ENCODE data around the gene GRIK3. TPM values are rescaled to one million over a fixed set of nuclear protein-coding genes. Genes with fewer than 3 reads are reported as not detected.

GRIK3 gene
- total RNA-seq, 1 donor from 2014 or later = not detected

- no peak for DNase-seq (ENCODE audit: low read depth)
These were observed 244.1 kb downstream of the GRIK3 start for GRCh38 chr1:36790191-36790590.

- DNase-seq (ENCODE audit: low read depth) = no peak
These were observed 244.8 kb downstream of the GRIK3 start for GRCh38 chr1:36789535-36789934.

- DNase-seq (ENCODE audit: low read depth) = no peak
These were observed 246.9 kb downstream of the GRIK3 start for GRCh38 chr1:36787312-36787913.

DNA sequence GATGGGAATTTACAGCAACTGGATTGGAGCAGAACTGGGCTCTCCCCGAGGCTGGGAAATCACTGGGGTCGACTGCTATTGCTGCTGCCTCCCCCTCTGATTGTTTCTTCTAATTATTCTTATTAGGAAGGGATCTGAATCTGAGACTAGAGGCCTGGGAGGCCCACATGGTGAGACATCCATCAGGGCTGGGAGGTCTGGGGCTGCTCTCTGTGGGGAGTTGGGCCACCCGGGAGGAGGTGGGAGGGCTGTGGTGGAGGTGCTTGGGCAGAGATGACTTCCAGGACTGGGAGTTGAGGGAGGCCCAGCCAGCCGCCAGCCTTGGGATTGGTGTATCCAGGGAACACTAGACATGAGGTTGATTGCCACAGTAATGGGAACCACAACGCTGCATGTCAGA lies 247.9 kb downstream of the GRIK3 start:
- no peak for DNase-seq (ENCODE audit: low read depth)

- no peak for DNase-seq (ENCODE audit: low read depth)
These were observed 250.0 kb downstream of the GRIK3 start for GRCh38 chr1:36784147-36784859.

DNA sequence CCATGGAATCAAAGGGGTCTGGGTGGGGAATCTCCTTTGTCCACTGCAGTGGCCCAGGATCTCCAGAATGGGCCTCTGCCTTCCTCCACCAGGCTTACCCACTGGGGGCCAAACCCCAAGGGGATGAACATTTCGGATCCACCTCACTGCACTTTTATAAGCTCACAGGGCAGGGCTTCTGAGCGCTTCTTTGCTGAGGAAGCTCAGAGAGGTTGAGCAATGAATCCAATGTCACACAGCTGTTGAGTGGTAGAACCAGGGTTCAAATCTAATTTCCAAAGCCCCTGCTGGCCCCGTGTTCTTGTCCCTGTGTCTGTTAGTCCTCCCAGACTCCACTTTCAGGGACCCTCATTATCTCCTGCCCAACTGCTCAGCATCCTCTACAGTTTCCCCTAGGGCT lies 250.8 kb downstream of the GRIK3 start:
- DNase-seq (ENCODE audit: low read depth) = no peak

GRCh38 chr1:36782785-36783184 lies 251.5 kb downstream of the GRIK3 start:
- no peak for DNase-seq (ENCODE audit: low read depth)

DNA sequence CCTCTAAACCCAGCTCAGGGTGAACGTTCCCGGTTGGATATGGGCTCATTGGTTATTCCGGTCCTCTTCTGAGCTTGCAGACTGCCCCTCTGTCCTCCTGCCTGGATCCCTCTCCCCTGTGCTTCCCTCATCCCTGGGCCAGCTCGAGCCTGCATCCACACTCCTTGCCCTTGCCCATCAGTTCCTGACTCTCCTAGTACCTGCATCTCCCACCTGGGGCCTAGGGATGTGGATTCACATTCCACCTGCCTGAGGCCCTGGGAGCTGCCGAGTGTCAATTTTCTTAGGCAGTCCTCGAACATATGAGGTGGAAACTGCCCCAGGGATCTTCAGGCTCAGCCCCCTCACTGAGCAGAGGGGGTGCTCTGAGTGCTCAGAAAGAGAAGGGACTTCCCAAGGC lies 252.2 kb downstream of the GRIK3 start:
- no peak for DNase-seq (ENCODE audit: low read depth)

GRCh38 chr1:36781098-36781497 lies 253.2 kb downstream of the GRIK3 start:
- no peak for DNase-seq (ENCODE audit: low read depth)

DNA sequence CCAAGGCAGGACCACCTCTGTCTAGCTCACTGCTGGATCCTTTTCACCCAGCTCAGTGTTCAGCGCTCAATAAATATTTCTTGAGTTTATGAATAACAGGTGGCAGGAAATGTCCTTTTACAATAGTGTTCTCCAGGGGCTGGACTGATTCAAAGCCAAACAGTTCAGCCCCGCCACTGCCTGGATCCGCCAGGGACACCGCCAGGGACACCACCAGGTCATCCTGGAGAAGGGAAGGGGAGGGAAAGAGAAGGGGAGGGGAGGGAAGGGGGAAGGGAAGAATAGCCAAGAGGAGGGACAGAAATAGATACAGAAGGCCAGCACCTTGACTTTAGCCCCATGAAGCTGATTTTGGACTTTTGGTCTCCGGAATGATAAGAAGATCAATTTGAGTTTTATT lies 255.6 kb downstream of the GRIK3 start:
- no peak for DNase-seq (ENCODE audit: low read depth)

GRCh38 chr1:36776948-36777831 lies 257.1 kb downstream of the GRIK3 start:
- no peak for DNase-seq (ENCODE audit: low read depth)

- DNase-seq (ENCODE audit: low read depth) = no peak
These were observed 258.1 kb downstream of the GRIK3 start for GRCh38 chr1:36776256-36776655.

DNA sequence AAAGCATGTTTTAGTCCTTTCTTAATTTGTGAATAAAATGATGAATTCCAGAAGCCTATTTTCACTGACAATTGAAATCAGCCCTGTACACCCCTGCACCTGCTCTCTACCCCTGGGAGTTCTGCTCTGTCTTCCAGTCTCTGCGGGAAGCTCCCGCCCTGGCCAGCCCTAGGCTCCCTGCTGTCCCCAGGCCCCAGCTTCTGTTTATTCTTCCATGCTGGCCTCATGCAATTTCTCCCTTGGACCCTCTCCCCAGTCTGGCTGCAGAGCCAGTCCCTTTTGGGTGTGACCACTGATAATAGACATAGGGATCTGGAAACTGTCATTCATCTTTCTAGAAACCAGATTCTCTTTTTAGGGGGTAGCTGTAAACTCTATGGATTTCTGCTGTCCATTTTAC lies 258.6 kb downstream of the GRIK3 start:
- DNase-seq (ENCODE audit: low read depth) = no peak

- DNase-seq (ENCODE audit: low read depth) = no peak
These were observed 260.3 kb downstream of the GRIK3 start for GRCh38 chr1:36773827-36774541.

DNA sequence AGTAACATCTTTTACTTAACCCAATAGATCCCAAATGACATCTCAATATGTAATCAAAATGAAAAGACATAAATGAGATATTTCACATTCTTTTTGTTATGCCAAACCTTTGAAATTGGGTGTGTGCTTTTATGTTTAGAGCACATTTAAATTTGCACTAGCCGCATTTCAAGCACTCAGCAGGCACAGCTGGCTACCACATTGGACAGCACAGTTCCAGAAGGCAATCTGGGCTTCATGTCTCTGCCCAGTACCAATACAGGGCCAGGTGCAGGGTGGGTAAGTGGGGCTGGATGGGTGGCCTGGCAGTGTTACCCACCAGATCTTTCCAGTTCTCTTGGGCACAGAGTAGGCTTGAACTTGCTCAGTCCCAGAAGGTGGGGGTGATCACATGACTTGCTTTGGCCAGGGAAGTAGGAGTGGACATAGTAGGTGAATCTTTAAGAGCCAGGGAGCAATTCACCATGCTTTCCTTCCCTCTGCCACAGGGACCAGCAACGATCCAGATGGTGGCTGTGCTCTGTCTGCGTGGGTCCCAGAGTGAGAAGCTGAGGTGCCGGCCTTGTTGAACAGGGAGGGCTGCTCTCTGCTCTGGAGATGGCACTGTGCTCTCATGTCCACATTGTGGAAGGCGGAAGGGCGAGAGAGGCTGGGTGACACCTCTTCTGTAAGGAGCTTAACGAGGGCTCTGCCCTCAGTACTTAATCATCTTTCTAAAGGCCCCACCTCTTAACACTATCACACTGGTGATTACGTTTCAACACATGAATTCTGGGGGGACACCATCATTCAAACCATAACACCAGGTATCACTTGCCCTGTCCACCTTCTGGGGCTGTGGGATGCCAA lies 261.4 kb downstream of the GRIK3 start:
- no peak for DNase-seq (ENCODE audit: low read depth)

DNA sequence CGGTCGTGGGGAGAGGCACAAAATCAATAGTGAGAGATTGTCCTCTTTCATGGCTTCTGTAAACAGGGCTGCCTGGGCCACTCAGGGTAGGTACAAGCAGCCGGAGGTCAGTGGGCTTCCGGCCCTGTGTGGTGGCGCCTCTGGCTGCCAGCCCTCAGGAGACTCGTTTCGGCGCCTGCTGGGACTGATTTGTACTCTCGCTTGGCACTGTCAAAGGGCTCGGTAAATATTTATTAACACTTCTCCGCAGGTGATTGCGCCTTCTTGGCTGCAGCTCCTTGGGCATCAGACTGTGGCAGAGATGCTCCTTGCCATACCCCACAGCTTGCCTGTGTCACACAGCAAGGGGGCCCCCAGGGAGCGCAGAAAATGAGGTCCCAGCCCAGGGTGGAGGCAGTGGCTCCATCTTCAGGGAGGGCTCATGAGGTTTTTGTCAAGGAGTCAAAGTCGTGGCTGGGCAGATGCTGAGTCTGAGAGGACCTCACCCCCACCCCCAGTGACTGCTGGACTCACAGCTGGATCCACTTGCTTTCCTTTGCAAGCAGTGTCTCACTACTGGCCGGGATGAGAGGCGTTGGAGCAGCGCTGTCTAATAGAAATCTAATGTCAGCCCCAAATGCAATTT lies 262.5 kb downstream of the GRIK3 start:
- DNase-seq (ENCODE audit: low read depth) = no peak

DNA sequence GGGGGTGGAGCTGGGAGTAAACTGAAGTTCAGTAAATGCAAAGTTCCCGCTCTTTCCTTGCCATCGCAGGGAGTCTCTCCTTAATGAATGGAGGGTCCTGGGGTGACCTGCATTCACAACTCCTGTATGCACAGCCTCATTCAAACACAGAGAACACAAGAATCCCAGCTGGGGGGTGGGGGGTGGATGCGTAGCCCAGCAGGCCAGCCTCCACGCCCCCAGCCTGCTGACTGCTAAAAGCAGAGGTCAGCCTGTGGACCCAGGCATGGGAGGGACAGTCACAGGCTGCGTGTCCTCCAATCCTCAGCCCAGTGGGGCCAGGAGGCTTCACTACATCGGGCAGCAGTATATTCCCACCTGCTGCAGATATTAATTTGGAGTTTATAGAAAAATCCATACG lies 263.1 kb downstream of the GRIK3 start:
- no peak for DNase-seq (ENCODE audit: low read depth)

GRCh38 chr1:36769886-36770830 lies 264.2 kb downstream of the GRIK3 start:
- no peak for DNase-seq (ENCODE audit: low read depth)

DNA sequence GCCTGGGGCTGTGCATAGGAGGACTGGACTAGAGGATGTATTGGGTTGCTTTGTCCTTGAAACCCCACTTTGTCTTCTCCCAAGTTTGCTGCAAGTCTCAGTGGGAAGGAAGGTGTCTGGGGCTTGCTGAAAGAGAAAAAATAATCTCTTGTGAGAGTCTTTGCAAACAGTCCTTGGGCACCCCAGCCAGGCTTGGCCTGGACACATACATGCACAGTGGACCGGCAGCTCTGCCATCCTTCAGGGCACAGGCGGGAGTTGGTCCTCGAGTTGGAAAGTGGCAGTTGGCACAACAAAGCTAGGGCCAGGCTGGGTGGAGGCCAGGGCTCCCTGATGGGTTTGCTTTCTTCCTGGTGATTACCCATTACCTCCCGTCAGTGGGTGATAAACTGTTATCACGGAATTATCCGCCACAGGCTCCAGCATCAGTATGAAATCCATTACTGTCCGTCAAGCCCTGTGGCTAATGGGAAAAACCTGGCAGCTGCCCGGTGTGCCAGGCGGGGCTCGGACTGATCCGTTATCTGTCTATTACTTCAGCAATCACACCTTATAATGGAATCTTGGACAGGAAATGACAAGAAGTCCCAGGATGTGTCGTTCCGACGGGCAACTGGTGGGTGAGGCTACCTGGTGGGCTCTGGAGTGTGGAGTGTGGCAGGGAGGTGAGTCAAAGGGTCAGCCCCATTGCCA lies 265.7 kb downstream of the GRIK3 start:
- no peak for DNase-seq (ENCODE audit: low read depth)
